ENCODE data around the gene PFKM.

PFKM gene

DNA sequence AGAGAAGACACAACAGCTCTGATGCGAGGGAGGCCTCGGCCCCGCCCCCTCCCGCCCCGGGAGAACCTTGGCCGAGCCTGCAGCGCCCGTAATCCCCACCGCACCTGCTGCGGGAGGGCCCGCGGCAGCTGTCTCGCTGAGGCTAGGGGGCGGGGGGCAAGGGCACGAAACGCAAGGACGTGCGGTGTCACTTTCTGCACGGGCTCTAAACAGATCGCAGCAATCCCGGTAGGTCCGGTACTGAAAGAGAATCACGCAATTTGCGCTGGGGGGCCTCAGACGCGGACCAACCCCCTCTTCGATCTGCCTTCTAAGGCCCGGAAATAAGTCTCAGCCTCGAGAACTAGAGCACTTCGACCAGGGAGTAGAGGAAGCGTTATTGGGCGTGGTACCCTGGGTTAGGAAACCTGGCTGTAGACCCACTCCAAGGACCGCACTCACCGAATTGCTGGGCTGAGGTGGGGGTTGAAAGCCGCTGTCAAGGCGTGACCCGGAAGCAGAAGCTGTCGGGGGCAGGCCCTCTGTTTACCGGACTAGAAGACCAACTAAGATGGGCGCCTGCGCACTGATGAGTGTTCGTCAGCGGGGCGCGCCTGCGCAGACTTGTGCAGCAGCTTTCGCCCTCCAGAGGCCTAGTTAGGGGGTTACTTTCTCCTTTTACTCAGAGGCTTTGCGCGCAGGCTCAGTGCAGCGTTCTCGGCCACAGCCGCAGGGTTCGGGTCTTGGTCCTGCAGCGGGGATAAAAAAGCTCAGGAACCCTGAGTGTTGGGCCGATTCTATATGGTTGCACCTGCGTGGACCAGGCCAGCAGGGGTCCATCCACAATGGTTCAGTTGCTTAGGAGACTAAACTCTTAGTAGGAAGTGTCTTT, 38.1 kb downstream of the PFKM start, which contains the start of gene ASB8:
ASB8 (minus strand) TSS at position 498 of the 871 bp plus-strand sequence. CDS start 4,019 bp downstream, outside the sequence.
- no peak within 1 kb of the TSS for H3K27ac ChIP-seq (ENCODE audit: low read depth, low read length)

DNA sequence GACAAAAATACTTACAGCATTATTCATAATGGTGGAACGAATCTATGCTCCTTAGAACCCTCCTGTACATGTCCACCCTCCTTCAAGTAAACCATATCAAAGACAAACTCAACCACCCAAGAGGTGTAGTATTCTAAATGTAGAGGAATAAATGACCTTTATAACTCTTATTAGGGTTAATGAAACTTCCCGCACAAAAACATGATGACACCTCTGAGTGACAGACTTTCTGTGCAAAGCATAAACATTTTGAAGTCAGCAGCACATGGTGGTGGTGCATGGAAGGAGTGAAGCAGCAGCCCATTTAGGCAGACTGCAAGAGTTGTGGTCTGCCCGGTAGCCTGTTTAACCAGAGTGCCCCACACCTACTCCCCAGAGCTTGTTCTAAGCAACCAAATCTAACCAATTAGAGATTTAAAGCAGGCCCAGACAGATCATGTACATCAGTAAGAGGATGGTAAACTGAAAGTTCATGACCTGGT, 38.8 kb downstream of the PFKM start:
- Histone ChIP-seq H3K27me3 (ENCODE audit: control insufficient read depth, insufficient read depth, low read length) (peaks cover 13% of the 10 kb centered on the region), H3K4me1 (ENCODE audit: control insufficient read depth, insufficient read depth, low read length) (no peaks in the 10 kb centered on the region), H3K36me3 (ENCODE audit: control insufficient read depth, insufficient read depth, low read length) (no peaks in the 10 kb centered on the region), H3K9me3 (ENCODE audit: control insufficient read depth, insufficient read depth, low read depth, low read length) (no peaks in the 10 kb centered on the region), H3K27ac (ENCODE audit: low read depth, low read length) (no peak overlapping the region), H3K9ac (ENCODE audit: low read length) (no peak overlapping the region), H3K4me3 (ENCODE audit: low read depth, low read length) (peak overlapping the region; percentile 94)

More for the DNA sequence above, 38.1 kb downstream of the PFKM start, which contains the start of gene ASB8:
- Histone ChIP-seq H3K9ac (ENCODE audit: low read length) (peak within 1 kb of the TSS; percentile 39), H3K4me3 (ENCODE audit: low read depth, low read length) (peak within 1 kb of the TSS; percentile 94), H3K27me3 (ENCODE audit: control insufficient read depth, insufficient read depth, low read length) (peaks cover 9% of the 10 kb centered on the region; the same call in 1 of the 2 replicates), H3K36me3 (ENCODE audit: control insufficient read depth, insufficient read depth, low read length) (no peaks in the 10 kb centered on the region), H3K4me1 (ENCODE audit: control insufficient read depth, insufficient read depth, low read length) (no peaks in the 10 kb centered on the region), H3K9me3 (ENCODE audit: control insufficient read depth, insufficient read depth, low read depth, low read length) (no peaks in the 10 kb centered on the region)

DNA sequence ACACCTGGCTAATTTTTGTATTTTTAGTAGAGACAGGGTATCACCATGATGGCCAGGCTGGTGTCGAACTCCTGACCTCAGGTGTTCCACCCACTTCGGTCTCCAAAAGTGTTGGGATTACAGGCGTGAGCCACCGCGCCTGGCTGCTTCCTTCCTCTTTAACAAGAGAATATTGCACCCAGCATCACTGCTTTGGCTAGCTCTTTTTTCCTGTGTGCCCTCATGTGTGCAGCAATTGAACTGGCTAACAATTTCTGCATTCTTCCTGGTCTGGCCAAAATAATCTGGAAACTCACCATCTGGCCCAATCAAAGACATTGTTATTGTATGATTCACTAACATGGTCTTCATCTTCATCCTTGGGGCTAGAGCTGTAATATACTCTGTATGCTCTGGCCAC, 40.9 kb downstream of the PFKM start:
- no peak overlapping the region for H3K4me3 ChIP-seq (ENCODE audit: low read depth, low read length)
- H3K9ac ChIP-seq (ENCODE audit: low read length) = no peak overlapping the region
- no peaks in the 10 kb centered on the region for H3K36me3 ChIP-seq (ENCODE audit: control insufficient read depth, insufficient read depth, low read length)
- no peak overlapping the region for H3K27ac ChIP-seq (ENCODE audit: low read depth, low read length)
- no peaks in the 10 kb centered on the region for H3K4me1 ChIP-seq (ENCODE audit: control insufficient read depth, insufficient read depth, low read length)
- no peaks in the 10 kb centered on the region for H3K9me3 ChIP-seq (ENCODE audit: control insufficient read depth, insufficient read depth, low read depth, low read length)
- peaks cover 25% of the 10 kb centered on the region for H3K27me3 ChIP-seq (ENCODE audit: control insufficient read depth, insufficient read depth, low read length)

DNA sequence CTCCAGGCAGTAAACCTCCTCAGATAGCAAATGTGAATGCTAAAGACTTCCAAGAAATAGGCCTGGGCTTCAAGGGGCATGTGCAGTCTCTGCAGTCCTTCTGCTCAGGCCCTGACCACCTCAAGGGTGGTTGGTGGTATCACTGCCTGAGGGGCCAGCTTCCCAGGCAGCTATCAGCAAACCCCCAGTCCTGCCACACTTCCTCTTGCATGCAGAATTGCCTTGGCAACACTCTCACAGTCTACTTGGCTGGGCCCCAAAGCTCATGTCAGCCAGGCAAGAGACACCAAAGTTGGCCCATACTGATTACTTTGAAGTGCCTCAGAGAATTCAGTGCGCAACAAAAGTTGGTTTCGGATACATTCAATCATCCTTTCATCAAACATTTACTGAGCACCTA, 41.6 kb downstream of the PFKM start:
- Histone ChIP-seq H3K27me3 (ENCODE audit: control insufficient read depth, insufficient read depth, low read length) (peaks cover 25% of the 10 kb centered on the region), H3K9me3 (ENCODE audit: control insufficient read depth, insufficient read depth, low read depth, low read length) (no peaks in the 10 kb centered on the region), H3K27ac (ENCODE audit: low read depth, low read length) (no peak overlapping the region), H3K9ac (ENCODE audit: low read length) (no peak overlapping the region), H3K4me1 (ENCODE audit: control insufficient read depth, insufficient read depth, low read length) (no peaks in the 10 kb centered on the region), H3K36me3 (ENCODE audit: control insufficient read depth, insufficient read depth, low read length) (no peaks in the 10 kb centered on the region), H3K4me3 (ENCODE audit: low read depth, low read length) (no peak overlapping the region)

DNA sequence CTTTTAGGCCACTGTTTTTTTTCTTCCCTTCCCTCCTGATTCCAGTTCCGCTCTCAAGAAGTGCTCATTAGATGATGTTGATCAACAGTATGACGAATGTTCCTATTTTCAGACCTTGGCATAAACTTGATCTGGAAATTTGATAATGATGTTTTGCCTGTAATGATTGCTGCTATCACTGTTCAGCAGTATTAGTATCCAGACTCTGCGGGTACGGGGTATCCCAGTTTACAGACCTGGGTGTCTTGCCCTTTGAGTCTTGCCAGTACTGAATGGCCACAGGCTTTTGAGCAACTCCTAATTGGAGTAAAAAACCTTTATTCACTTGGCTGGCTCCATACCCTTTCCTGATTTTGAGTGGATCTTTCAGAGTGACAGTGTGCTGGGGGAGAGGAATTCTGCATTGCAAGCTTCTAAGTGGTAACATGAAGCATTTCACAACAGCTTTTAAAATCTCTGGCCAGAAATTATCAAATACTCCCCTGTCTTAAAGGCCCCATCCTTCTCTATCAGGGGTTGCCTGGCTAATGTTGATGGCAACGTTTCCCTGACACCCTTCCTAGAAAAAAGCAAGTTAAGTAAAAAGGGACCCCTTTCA, 44.1 kb downstream of the PFKM start:
- Histone ChIP-seq H3K4me1 (ENCODE audit: control insufficient read depth, insufficient read depth, low read length) (no peaks in the 10 kb centered on the region), H3K9ac (ENCODE audit: low read length) (no peak overlapping the region)

DNA sequence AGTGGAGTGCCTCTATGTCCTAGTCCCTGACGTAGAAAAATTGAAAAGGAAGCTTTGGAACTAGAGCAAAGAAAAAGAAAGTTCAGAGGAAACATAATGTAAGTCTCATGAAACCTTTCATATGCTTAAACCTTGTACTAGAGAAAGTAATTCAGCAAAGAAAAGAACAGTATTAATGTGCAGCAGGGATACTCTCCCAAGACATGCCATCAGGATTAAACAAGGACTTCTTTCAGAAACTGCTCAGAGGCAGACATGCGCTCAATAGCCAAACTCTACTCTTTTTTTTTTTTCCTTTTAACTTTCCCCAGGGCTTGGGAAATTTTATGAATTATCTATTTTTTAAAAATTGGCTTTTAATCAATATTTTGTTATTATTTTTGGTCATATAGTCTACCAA, 45.3 kb downstream of the PFKM start:
- no peaks in the 10 kb centered on the region for H3K4me1 ChIP-seq (ENCODE audit: control insufficient read depth, insufficient read depth, low read length)
- no peaks in the 10 kb centered on the region for H3K36me3 ChIP-seq (ENCODE audit: control insufficient read depth, insufficient read depth, low read length)
- H3K4me3 ChIP-seq (ENCODE audit: low read depth, low read length) = no peak overlapping the region
- H3K27ac ChIP-seq (ENCODE audit: low read depth, low read length) = no peak overlapping the region
- H3K9ac ChIP-seq (ENCODE audit: low read length) = no peak overlapping the region
- H3K9me3 ChIP-seq (ENCODE audit: control insufficient read depth, insufficient read depth, low read depth, low read length) = no peaks in the 10 kb centered on the region
- H3K27me3 ChIP-seq (ENCODE audit: control insufficient read depth, insufficient read depth, low read length) = peaks cover 27% of the 10 kb centered on the region

More for the DNA sequence above, 44.1 kb downstream of the PFKM start:
- Histone ChIP-seq H3K27ac (ENCODE audit: low read depth, low read length) (no peak overlapping the region), H3K27me3 (ENCODE audit: control insufficient read depth, insufficient read depth, low read length) (peaks cover 25% of the 10 kb centered on the region), H3K9me3 (ENCODE audit: control insufficient read depth, insufficient read depth, low read depth, low read length) (no peaks in the 10 kb centered on the region), H3K4me3 (ENCODE audit: low read depth, low read length) (no peak overlapping the region), H3K36me3 (ENCODE audit: control insufficient read depth, insufficient read depth, low read length) (no peaks in the 10 kb centered on the region)

DNA sequence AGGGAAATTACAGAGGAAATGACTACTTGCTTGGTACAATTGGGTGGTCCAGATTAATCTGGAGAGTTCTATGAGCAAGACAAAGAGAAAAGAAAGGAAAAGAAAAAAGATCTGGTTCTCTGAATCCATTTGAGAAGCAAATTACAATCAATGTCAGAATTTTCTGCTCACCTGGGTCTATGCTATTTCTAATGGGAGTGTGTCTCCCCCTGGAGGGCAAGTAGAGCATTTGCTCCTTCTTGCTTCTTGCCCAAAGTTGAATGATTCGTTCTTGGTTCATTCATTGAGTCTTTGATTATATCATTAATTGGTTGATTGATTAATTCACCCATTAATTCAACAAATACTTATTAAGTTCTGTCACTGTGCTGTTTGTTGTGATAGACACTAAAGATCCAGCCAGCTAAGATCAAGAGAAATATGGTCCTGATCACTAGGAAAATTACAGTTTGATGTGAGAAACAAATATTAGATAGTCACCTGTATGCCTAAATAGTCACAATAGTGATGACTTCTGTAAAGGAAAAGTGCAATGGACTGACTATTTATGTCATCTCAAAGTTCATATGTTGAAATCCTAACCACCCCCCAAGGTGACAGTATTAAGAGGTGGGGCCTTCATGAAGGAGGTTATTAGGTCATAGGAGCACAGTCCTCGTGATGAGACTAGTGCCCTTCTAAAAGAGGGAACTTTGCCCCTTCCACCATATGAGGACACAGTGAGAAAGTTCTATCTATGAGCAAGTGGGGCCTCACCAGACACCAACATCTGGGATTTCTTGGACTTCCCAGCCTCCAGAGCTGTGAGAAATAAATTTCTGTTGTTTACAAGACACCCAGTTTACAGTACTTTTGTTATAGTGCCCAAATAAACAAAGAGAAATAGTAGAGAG, 46.2 kb downstream of the PFKM start:
- Histone ChIP-seq H3K9ac (ENCODE audit: low read length) (no peak overlapping the region), H3K36me3 (ENCODE audit: control insufficient read depth, insufficient read depth, low read length) (no peaks in the 10 kb centered on the region)

DNA sequence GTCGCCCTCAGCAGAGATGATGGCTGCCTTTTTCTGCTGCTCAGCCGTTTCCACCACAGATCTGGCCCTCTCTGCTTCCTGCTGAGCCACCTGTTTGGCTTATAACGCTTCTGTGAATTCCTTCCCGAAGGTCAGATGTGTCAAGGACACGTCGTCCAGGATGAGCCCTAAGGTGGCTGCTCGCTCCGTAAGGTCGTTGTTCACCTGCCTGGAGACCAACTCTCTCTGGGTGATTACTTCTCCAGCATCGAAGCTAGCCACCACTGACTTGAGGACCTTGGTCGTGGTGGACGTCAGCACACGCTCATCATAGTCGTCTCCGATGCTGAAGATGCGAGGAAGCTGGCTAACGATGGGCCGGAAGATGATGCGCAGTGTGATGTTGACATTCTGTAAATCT, 49.8 kb downstream of the PFKM start:
- Histone ChIP-seq H3K36me3 (ENCODE audit: control insufficient read depth, insufficient read depth, low read length) (no peaks in the 10 kb centered on the region), H3K4me1 (ENCODE audit: control insufficient read depth, insufficient read depth, low read length) (no peaks in the 10 kb centered on the region), H3K9ac (ENCODE audit: low read length) (no peak overlapping the region), H3K27me3 (ENCODE audit: control insufficient read depth, insufficient read depth, low read length) (peaks cover 6% of the 10 kb centered on the region; the same call in 1 of the 2 replicates), H3K27ac (ENCODE audit: low read depth, low read length) (no peak overlapping the region), H3K4me3 (ENCODE audit: low read depth, low read length) (no peak overlapping the region), H3K9me3 (ENCODE audit: control insufficient read depth, insufficient read depth, low read depth, low read length) (no peaks in the 10 kb centered on the region)

More for the DNA sequence above, 46.2 kb downstream of the PFKM start:
- Histone ChIP-seq H3K27ac (ENCODE audit: low read depth, low read length) (no peak overlapping the region), H3K9me3 (ENCODE audit: control insufficient read depth, insufficient read depth, low read depth, low read length) (no peaks in the 10 kb centered on the region), H3K27me3 (ENCODE audit: control insufficient read depth, insufficient read depth, low read length) (peaks cover 27% of the 10 kb centered on the region), H3K4me3 (ENCODE audit: low read depth, low read length) (no peak overlapping the region), H3K4me1 (ENCODE audit: control insufficient read depth, insufficient read depth, low read length) (no peaks in the 10 kb centered on the region)

DNA sequence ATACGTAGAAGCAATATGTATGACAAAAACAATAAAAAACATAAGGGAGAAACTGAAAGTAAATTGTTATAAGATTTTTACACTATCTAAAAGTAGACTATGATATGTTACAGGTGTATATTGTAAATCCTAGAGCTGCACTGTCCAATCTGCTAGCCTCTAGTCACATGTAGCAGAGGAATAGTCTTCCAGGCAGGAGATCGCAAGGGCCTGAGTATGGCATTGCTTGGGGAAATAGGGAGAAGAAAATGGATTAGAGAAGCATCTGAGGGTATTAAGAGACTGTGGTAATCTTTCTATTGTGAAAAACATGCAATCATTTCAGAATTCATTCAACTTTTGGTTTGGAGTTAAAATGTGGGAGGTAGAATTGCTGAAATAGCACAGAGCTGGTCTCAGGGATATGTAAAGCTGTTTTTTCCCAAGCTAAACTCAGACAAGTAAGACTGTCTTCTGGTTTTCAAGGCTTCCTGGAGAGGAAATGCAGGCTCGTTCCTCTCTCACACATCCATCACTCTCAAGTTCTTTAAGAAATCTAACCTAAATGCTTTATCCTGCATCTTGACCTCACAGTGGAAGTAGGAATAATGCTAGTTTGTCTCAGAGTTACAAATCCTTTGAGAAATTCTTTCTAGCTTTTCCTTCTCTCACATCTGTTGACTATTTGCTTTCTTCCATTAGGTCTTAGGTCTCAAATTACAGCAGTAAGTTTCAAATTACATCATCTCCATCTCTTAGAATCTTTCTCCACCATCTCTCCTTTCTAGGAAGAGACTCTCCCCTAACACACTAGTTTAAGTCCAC, 56.7 kb downstream of the PFKM start:
- Histone ChIP-seq H3K27ac (ENCODE audit: low read depth, low read length) (no peak overlapping the region), H3K9ac (ENCODE audit: low read length) (no peak overlapping the region)

DNA sequence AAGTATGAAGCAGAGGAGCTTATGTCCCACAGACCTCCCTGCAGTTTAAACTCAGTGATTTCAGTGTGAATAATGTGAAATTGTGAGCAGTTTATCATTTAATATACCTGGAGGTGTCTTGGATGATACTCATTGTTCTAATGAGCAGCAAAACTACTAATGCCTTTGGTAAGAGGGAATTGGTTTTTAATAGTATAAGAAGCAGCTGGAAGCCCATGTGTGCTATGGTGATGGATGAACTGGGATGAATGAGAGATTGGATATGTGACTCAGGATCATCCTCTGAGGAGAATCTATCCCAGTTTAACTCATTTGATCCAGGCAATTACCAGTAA, 57.2 kb downstream of the PFKM start:
- no peaks in the 10 kb centered on the region for H3K9me3 ChIP-seq (ENCODE audit: control insufficient read depth, insufficient read depth, low read depth, low read length)
- peaks cover 47% of the 10 kb centered on the region for H3K27me3 ChIP-seq (ENCODE audit: control insufficient read depth, insufficient read depth, low read length)
- H3K9ac ChIP-seq (ENCODE audit: low read length) = no peak overlapping the region
- H3K27ac ChIP-seq (ENCODE audit: low read depth, low read length) = no peak overlapping the region
- H3K4me3 ChIP-seq (ENCODE audit: low read depth, low read length) = peak overlapping the region; percentile 41
- no peaks in the 10 kb centered on the region for H3K36me3 ChIP-seq (ENCODE audit: control insufficient read depth, insufficient read depth, low read length)
- peaks cover 17% of the 10 kb centered on the region for H3K4me1 ChIP-seq (ENCODE audit: control insufficient read depth, insufficient read depth, low read length)

More for the DNA sequence above, 56.7 kb downstream of the PFKM start:
- Histone ChIP-seq H3K4me3 (ENCODE audit: low read depth, low read length) (peak overlapping the region; percentile 41), H3K27me3 (ENCODE audit: control insufficient read depth, insufficient read depth, low read length) (peaks cover 42% of the 10 kb centered on the region), H3K36me3 (ENCODE audit: control insufficient read depth, insufficient read depth, low read length) (no peaks in the 10 kb centered on the region), H3K9me3 (ENCODE audit: control insufficient read depth, insufficient read depth, low read depth, low read length) (no peaks in the 10 kb centered on the region), H3K4me1 (ENCODE audit: control insufficient read depth, insufficient read depth, low read length) (peaks cover 17% of the 10 kb centered on the region)

Data from HUES6 (cell line).